ENCODE data around the gene PPP2R2C.

- TF ChIP-seq YY1 (IDR thresholded peaks at IDR 0.05; ENCODE audit: insufficient read depth, insufficient read length) (no peak), ZNF274 (IDR thresholded peaks at IDR 0.05; ENCODE audit: low read depth, low read length) (no peak), SUZ12 (IDR thresholded peaks at IDR 0.05; ENCODE audit: extremely low read depth, insufficient read depth, insufficient read length) (no peak)
Observed at GRCh38 chr4:6448476-6449170, 23.8 kb downstream of the PPP2R2C start.

Data from NT2/D1 (cell line).